Breast epithelium (tissue), 3 donors: ENCODE data around the gene COL23A1.

Experiments used
- CTCF ChIP-seq, 3 donors: fragments of 450-650 bp; IDR thresholded peaks; one replicate each; pipeline ENCODE4 v1.5.1; 2016 to 2017; ENCODE audit warnings: antibody characterized with exemption in 3 of 3, mild to moderate bottlenecking in 3 of 3, moderate library complexity in 3 of 3
- POLR2A ChIP-seq: fragments of 450-650 bp; IDR thresholded peaks from one replicate; pipeline ENCODE4 v1.6.1; 2016; ENCODE audit warnings: antibody characterized with exemption, mild to moderate bottlenecking, moderate library complexity
- POLR2AphosphoS5 ChIP-seq, 3 donors: sonication (generic); formaldehyde crosslinking; IDR thresholded peaks; one replicate each; pipeline ENCODE4 v1.6.1; 2017; ENCODE audit warnings: antibody characterized with exemption in 3 of 3

GRCh38 chr5:178533136-178533535 is 57.1 kb downstream of the COL23A1 start:
- TF ChIP-seq POLR2AphosphoS5 (IDR thresholded peaks at IDR 0.05) (no peak), CTCF (IDR thresholded peaks at IDR 0.05) (no peak), POLR2A (no peak)
